ENCODE data around the gene KCNJ1. TPM values are rescaled to one million over a fixed set of nuclear protein-coding genes. Genes with fewer than 3 reads are reported as not detected.

The KCNJ1 gene
- total RNA-seq, 4 donors from 2014 or later: 0.11 to 0.81 TPM; not detected in 2

DNA sequence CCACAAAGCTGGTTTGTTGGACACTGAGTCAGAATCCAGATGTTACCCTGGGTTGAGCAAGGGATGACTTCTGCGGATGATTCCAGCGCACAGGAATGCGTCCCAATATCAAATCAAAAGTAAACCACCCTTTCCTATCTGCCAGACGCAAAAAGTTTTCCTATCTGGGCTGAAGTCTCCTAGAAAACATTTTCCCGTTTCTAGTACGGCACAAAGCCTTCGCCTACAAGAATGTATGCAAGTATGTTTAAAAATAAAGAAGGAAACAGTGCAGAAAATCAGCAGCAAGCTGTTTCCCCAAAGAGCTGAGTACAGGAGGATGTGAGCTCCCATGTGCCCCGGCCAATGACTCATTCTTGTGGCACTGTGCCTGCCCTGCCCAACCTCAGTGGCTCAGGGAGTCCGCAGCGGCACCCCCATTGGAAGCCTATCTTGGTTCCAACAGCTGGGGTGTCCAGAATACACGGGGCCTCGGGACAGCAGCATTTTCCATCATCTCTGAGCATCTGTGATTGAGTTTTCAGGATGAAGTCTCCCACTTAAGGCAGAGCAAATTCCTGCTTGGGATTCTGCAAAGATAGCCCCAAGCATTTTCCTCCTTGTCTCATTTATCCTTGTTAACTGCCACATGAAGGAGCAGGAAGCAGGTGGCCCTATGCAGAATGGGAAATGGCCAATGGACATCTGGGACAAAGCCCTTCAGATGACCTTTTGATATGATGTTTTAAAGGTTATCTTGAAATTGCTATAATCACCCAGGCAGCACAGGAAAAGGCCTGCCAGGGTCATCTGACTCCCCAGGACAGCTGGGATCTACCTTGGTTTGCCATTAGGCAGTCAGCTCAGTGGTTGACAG lies 41.5 kb upstream of the KCNJ1 start:
- Histone ChIP-seq H3K9me3 (no peaks in the 10 kb centered on the region), H3K27me3 (no peaks in the 10 kb centered on the region), H3K36me3 (no peaks in the 10 kb centered on the region), H3K4me1 (peaks cover 4 to 8% of the 10 kb centered on the region in 2 donors), H3K27ac (no peak overlapping the region), H3K4me3 (replicated peaks in 1 of 3) (no peak overlapping the region)
- TF ChIP-seq CTCF (IDR thresholded peaks at IDR 0.05) (no peak), POLR2A (IDR thresholded peaks at IDR 0.05) (no peak)
- intact Hi-C loops (cut with DNase I): no loop called here
- DNase-seq: no peak
- WGBS, 2 donors: 59 to 78% methylated on average over 12 of the region's 12 CpGs

- Histone ChIP-seq H3K27ac (no peak overlapping the region), H3K9me3 (no peaks in the 10 kb centered on the region), H3K4me3 (replicated peaks in 1 of 3) (no peak overlapping the region), H3K27me3 (no peaks in the 10 kb centered on the region), H3K4me1 (peaks cover 4 to 8% of the 10 kb centered on the region in 2 donors), H3K36me3 (no peaks in the 10 kb centered on the region)
- no peak for DNase-seq
- WGBS, 2 donors: 95% methylated on average over 4 of the region's 4 CpGs
- TF ChIP-seq POLR2A (IDR thresholded peaks at IDR 0.05) (no peak), CTCF (IDR thresholded peaks at IDR 0.05) (no peak)
- intact Hi-C loops (cut with DNase I): no loop called here
Observed at GRCh38 chr11:128907585-128907984, 40.5 kb upstream of the KCNJ1 start.

GRCh38 chr11:128906185-128907050 lies 39.3 kb upstream of the KCNJ1 start:
- H3K27me3 ChIP-seq: no peaks in the 10 kb centered on the region
- H3K4me1 ChIP-seq: peaks cover 4 to 8% of the 10 kb centered on the region in 2 donors
- H3K36me3 ChIP-seq: no peaks in the 10 kb centered on the region
- TF ChIP-seq POLR2A (IDR thresholded peaks at IDR 0.05): no peak
- peak in 1 of 6 experiments; percentile 3 for TF ChIP-seq CTCF (IDR thresholded peaks at IDR 0.05)
- peak overlapping the region in 1 of 3 donors; percentile 68 for H3K27ac ChIP-seq
- H3K4me3 ChIP-seq (replicated peaks in 1 of 3): no peak overlapping the region
- no peaks in the 10 kb centered on the region for H3K9me3 ChIP-seq
- intact Hi-C loops (cut with DNase I): no loop called here
- WGBS, 2 donors: 75 to 84% methylated on average over 8 of the region's 8 CpGs
- DNase-seq: no peak

- DNase-seq: peak; percentile 68 to 76
- peak overlapping the region in 2 of 3 donors; percentile 40 to 62 for H3K4me3 ChIP-seq (replicated peaks in 1 of 3)
- H3K9me3 ChIP-seq: no peaks in the 10 kb centered on the region
- H3K27me3 ChIP-seq: no peaks in the 10 kb centered on the region
- peak overlapping the region; percentile 43 to 68 (median 68) for H3K27ac ChIP-seq
- H3K36me3 ChIP-seq: no peaks in the 10 kb centered on the region
- WGBS, 2 donors: 4% methylated on average over 20 to 44 of the region's 45 CpGs
- intact Hi-C loops (cut with DNase I): no loop called here
- H3K4me1 ChIP-seq: peaks cover 4 to 8% of the 10 kb centered on the region in 2 donors
- TF ChIP-seq POLR2A (IDR thresholded peaks at IDR 0.05) (no peak), CTCF (IDR thresholded peaks at IDR 0.05) (peak in 2 of 6 experiments; percentile 17 to 45)
Observed at GRCh38 chr11:128905345-128906184, 38.5 kb upstream of the KCNJ1 start.
